Measurements from ENCODE around the gene CTDP1.

The CTDP1 gene

DNA sequence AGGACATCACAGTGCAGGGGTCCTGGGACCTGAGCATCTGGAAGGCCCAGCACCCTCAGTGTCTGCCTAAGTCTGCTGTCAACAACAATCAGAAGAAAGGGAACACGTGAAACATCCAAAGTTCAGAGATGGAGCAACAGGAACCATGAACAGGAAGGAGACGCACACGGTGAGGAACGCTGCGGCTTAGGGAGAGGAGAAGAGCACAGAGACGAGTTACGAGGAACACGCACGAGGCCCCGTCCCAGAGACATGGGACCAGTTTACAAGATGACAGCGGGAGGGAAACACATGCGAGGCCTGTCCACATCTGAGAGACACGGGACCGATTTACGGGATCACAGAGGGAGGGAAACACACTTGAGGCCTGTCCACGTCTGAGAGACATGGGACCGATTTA lies 115.2 kb downstream of the CTDP1 start:
- FAIRE-seq: no peak

DNA sequence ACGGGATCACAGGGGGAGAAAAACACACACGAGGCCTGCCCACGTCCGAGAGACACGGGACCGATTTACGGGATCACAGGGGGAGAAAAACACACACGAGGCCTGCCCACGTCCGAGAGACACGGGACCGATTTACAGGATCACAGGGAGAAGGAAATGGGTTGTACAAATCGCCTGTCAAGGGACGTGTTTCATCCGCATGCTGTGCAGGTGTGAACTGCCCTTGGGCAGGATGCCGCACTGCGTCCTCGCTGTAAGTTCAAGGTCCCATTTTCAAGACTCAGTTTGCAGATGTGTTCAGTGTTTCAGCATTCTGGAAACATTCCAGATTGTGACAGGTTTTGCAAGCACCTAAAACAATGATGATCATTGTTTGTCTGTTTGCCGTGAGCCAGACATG lies 115.8 kb downstream of the CTDP1 start:
- DNase-seq (ENCODE audit: low spot score) (no peak), FAIRE-seq (no peak)

More for the DNA sequence above, 115.2 kb downstream of the CTDP1 start:
- no peak for DNase-seq (ENCODE audit: low spot score)

DNA sequence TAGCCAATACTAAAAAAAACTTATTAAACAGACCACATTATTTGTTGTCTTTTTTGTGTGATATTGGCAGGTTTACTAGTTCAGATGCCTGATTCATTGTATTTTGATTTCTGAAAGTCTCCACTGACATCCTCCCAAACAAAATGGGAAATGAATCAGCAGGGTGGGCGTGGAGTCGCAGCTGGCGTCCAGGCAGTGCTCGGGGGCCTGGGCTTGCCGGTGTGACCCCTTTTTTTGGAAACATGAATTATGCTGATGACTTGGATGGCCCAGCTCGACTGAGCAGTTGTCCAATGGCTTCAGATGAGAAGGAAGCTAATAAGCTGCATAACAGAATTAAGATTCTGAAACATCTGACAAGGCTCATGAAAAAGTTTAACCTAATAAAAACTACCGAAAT lies 116.4 kb downstream of the CTDP1 start:
- FAIRE-seq: no peak
- no peak for DNase-seq (ENCODE audit: low spot score)

DNA sequence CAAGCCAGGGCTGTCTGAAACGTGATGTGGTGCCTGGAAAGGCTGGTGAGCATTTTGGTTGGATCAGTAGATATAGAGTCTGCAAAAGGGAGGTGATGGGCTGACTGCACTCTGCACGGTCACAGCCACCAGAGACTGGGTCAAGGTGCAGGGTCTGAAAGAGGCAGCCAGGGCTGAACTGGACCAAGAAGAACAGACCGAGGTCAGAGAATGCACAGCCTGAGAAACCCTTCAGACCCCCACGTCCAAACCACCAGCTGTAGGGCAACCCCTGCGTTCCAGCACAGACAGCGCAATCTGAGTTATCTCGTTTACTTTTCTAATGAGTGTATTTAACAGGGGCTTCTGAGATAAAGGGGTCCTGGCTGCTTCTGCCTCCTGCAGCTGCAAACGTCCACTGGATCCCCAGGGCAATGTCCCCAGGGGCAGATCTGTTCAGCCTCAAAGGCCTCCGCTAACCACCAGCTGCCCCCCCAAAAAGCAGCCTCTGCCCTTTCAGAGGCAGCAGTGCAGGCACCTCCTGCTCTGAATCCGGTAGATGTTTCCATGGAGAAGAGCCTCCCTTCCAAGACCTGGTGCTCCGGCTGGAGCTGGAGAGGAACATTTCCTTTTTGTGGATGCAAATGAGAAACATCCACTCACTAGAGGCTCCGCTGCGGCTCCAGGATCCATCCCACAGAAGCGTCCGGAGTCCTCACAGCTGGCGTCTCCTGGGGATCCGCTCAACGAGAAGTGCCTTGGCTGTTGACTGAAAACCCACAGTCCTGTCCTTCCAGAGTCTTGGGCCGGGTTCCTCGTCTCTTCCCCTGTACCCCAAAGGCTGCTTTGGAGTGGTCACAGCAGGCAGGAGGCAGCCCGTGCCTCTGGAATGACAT lies 117.2 kb downstream of the CTDP1 start:
- no peak for DNase-seq (ENCODE audit: low spot score)
- no peak for FAIRE-seq

DNA sequence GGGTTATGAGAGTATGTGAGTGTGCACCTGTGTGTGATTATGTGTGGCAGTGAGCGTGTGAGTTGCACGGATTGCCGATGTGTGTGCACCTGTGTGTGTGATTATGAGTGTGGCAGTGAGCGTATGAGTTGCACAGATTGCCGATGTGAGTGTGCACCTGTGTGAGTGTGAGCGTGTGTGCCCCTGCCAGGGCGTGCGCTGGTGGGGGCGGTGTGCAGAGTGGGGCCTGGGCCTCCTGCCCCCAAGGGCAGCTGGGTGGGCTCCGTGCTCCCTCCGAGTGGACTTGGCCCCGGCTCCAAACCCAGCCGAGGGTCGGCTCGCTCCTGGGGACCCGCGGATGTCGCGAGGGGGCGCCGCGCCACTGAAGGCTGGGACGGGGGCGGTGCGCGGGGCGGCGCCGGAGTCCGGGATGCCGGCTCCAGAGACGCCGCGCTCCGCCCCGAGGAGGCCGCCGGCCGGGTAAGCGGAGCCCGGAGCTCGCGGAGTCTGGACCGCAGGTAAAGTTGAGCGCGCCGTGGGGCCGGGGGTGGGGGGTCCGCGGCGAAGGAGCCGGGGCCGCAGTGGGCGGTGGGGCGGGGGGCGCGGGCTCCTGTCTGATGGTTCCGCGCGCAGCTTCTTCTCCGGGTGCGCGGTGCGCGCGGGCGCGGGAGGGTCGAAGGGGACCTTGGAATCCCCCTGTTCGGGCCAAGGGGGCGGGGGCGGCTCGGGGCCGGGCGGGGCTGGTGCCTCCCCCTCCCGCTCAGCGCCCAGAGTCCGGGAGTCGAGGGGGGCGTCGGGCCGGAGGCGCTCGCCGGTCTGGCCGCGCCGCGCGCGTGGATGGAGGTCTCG lies 118.1 kb downstream of the CTDP1 start, which contains the start of gene KCNG2:
KCNG2 (plus strand) TSS at position 421 of the 828 bp plus-strand sequence. CDS start 65,730 bp downstream, outside the sequence.
- DNase-seq (ENCODE audit: low spot score) (no peak), FAIRE-seq (no peak)

DNA sequence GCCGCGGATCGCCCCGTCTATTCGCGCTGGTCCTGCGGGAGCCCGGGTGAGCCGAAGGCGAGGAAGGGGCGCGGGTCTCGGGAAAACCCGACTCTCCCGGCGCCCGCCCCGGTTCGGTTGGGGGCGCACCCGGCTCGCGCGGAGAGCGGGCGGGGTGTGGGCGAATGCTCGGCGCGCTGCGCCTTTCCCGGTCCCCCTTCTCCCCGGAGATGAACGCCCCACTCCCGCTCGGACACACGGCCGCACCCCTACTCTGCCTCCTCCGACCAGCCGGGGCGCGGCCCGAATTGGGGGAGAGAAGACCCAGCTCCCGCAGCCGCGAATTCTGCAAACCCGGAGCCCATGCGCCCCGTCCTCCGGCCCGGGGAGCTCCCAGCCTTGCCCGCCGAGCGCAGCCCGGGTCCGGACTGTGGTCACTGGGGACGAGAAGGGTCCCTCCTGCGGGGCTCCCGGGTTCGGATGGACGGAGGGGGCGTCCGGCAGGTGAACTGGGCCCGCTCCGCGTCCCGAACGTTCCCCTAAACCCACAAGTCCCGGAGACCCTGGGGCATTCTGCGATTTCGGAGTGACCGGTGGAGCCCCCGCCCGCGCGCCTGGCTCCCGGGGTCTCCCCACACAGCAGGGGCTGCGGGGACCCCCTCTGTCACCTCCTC lies 118.9 kb downstream of the CTDP1 start:
- DNase-seq (ENCODE audit: low spot score) (no peak), FAIRE-seq (no peak)

DNA sequence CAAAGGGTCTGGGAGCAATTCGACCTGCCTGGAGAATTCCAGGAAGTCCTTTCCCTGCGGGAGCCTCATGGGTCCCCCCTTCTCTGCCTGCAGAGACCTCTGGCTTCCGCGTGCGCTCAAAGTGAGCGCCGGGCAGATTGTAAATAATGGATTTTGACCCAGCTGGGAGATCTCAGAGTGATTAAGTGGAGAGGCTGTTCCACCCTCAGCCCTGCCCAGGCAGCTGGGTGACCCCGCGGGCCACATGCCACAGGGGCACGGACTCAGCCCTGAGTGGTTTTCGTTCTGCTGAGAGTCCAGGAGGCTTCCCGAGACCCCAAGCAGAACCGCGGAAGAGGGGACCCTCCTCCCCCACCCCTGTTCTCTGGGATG lies 119.4 kb downstream of the CTDP1 start:
- no peak for FAIRE-seq
- no peak for DNase-seq (ENCODE audit: low spot score)

DNA sequence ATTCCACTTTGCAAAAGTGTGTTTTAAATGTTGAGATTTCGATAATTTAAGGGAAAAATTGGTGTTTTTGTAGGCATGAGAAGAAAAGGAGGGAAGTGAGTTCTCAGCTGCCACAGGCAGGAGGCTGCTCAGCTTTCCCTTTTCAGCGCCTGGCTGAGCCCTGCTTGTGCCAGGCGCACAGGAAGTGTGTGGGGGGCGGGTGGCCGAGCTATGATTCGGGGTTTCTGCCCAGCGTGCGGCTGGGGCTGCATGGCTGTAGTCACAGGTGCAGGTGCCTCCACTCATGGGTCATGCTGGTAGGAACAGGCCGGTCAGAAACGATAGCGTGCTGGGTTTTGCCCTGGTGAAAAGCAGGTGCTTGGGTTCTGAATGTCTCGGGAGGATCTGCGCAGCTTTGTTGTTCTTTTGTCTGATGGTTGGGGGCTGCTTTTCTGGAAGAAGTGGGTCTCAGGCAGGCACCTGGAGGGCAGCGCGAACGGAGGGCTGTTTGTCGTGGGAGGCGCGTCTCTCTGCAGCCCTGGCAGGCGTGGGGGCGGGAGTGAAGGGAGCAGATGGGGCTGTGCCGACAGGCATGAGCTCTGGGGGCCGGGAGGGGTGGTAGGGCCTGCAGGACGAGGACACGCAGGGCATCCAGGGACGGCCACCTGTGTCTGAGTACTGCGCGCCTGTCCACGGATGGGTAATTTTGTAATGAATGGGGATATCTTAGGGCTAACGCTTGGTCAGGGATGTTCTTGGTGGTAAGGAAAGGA lies 120.2 kb downstream of the CTDP1 start:
- DNase-seq (ENCODE audit: low spot score) (no peak), FAIRE-seq (no peak)

DNA sequence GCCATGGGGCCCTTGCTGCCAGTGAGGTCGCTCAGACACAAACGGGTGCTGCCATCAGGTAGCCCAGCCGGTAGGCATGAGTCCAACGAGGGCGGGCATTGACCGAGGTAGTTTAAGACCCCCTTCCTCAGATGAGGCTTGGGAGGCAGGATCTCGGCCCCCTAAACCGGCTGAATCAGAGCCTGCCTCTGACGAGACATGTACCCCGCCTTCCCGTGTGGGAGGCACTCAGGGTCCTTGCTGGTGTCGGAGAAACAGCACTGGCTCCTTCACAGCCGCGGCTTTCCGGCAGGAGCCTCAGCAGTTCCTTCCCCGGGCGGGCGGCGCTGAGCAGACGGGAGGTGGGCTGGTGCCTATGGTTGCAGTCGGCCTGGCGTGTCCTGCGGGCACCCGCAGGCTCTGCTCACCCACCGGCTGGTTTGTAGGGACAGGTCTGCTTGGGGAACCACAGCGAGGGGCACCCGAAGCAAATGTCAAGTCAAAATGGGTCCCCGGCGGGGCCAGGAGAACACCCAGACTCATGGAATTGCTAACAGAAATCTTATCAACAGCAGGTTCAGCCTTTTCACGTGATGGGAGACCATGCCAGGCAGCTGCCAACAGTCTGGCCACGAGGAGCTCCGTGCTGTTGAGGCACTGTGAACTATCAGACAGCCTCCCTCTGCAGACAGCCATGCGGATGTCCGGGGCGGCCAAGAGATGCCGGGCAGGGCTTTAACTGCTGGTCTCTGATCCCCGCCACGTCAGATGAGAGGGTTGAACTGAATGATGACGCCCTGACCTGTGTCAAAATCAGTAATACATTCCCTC lies 121.0 kb downstream of the CTDP1 start:
- no peak for FAIRE-seq

DNA sequence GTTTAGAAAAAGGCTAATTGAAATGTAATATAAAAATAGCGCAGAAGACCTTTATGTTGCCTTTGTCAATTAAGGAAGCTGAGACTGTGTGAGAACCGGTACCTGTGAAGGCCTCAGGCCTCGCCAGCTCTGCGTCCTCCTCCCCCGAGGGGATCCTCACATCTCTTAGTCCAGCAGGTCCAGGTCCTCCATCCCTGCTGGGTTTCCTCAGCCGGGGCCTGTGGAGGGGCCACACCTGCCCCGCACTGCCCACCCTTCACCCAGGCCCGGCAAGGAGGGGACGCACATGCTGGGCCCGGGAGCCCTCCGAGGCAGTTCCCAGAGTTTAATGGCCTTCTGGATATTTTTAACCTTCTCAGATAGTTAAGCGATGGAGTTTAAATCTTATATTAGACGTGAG lies 121.6 kb downstream of the CTDP1 start:
- FAIRE-seq (no peak), DNase-seq (ENCODE audit: low spot score) (no peak)

More for the DNA sequence above, 121.0 kb downstream of the CTDP1 start:
- no peak for DNase-seq (ENCODE audit: low spot score)

DNA sequence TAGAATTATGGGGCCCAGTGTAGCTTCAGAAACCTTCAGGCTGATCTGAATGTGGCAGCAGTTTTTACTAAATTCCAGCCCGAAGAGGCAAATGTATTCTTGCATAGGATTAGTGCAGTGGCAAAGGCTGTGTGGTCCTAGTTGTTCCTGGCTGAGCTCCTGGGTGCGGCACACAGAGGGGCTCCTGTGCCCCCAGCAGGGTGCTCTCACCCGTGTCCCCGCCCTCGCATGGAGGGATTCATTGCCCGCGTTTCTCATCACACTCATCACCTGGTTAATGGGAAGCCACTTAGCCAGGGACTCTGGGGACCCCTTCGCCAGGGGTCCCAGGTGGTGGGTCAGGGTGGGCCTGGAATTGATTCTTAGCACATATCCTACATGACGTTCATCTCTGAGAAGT lies 122.0 kb downstream of the CTDP1 start:
- DNase-seq (ENCODE audit: low spot score) (no peak), FAIRE-seq (no peak)

DNA sequence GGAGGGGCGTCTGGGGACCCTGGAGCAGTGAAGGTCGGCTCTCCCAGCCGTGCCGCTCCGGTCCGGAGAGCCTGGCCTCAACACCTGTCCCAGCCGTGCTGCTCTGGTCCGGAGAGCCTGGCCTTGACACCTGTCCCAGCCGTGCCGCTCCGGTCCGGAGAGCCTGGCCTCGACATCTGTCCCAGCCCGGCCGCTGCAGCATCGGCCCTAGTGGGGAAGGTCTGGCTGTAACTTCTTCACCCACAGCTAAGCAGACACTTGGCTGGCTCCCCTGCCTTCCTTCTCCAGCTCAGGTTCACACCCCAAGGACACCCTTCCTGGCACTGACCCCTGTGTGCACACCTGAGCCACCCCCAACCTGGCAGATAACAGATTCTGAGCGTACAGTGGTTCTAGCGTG lies 122.7 kb downstream of the CTDP1 start:
- FAIRE-seq (no peak), DNase-seq (ENCODE audit: low spot score) (no peak)

DNA sequence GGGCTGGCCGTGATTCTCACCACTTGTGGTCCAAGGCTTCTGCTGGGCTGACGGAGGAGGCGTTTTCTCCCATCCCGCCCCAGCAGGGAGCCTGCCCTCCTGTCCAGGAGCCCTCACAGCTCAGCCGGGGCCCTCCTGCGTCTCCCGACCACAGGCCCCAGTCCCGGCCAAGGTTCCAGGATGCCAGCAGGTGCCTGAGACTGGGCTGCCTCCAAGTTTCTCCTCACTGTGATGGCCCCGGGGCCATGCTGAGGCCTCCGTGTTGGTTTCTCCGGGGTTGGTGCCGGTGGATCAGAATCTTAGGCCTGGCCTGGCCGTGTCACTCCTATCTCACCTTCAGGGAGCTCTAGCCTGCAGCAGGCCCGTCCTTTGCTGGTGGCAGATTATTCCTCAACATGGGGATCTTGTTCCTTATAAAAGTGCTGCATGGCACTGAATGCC lies 124.0 kb downstream of the CTDP1 start:
- FAIRE-seq: no peak

More for the DNA sequence above, 124.0 kb downstream of the CTDP1 start:
- no peak for DNase-seq (ENCODE audit: low spot score)
